Calu3 (cell line): ENCODE data around the gene RALBP1. TPM values are rescaled to one million over a fixed set of nuclear protein-coding genes. Genes with fewer than 3 reads are reported as not detected.

Experiments
- BruUV-seq: library from RNA; stranded (reverse); fragments of 400-500 nt; replicated peaks from 2 replicates; lab custom pipeline; 2021; lab: Mats Ljungman, UMichigan
- CTCF ChIA-PET: fragments of 300-600 bp; sonication (Branson Sonifier 250); formaldehyde crosslinking; loops from one replicate; lab custom pipeline; 2022; ENCODE audit warnings: antibody characterized with exemption; lab: Charles Lee
- DNase-seq: peaks from one replicate; pipeline ENCODE4 v3.0.0; 2022
- H3K27ac Mint-ChIP-seq: one replicate; pipeline ENCODE4 v1.8.0; 2022; ENCODE audit warnings: mixed read lengths; ENCODE audit not compliant: unreplicated experiment
- H3K27me3 Mint-ChIP-seq: one replicate; pipeline ENCODE4 v1.8.0; 2022; ENCODE audit warnings: mixed read lengths; ENCODE audit not compliant: unreplicated experiment
- H3K36me3 Mint-ChIP-seq: one replicate; pipeline ENCODE4 v1.8.0; 2022; ENCODE audit warnings: mild to moderate bottlenecking, moderate library complexity, mixed read lengths; ENCODE audit not compliant: insufficient read depth, unreplicated experiment
- H3K4me1 Mint-ChIP-seq: one replicate; pipeline ENCODE4 v1.8.0; 2022; ENCODE audit warnings: mild to moderate bottlenecking, low read depth, mixed read lengths; ENCODE audit not compliant: unreplicated experiment
- H3K4me3 Mint-ChIP-seq: one replicate; pipeline ENCODE4 v1.8.0; 2022; ENCODE audit warnings: mild to moderate bottlenecking, low read depth, moderate library complexity, mixed read lengths; ENCODE audit not compliant: unreplicated experiment
- H3K9me3 Mint-ChIP-seq: one replicate; pipeline ENCODE4 v1.8.0; 2022; ENCODE audit warnings: low read depth, mixed read lengths; ENCODE audit not compliant: unreplicated experiment
- intact Hi-C: fragments of 100-400 bp; cut with micrococcal nuclease; formaldehyde crosslinking; loops from one replicate; pipeline ENCODE4 v1.10.0; 2022; ENCODE audit not compliant: unreplicated experiment
- total RNA-seq: library from RNA; stranded (reverse); gene quantifications from 2 replicates; pipeline ENCODE4 v1.2.3, GENCODE V29; 2022
- TF ChIP-seq, protein P1 (sequence below): fragments of 200-600 bp; IDR thresholded peaks from one replicate; pipeline ENCODE4 v1.8.0; 2022; ENCODE audit warnings: antibody characterized with exemption; ENCODE audit not compliant: unreplicated experiment

RALBP1 gene
- total RNA-seq, 1 experiment from 2014 or later, result 65.8 TPM

GRCh38 chr18:9488538-9488937, 13.2 kb downstream of the RALBP1 start:
- no peak for DNase-seq
- CTCF ChIA-PET, result interaction anchor here (1.5 kb wide), 1 partner anchor 25 kb away, joined by 3 read pairs; no protein-coding TSS in a partner anchor
- no peaks in the 10 kb centered on the region for H3K27me3 Mint-ChIP-seq
- intact Hi-C loops, result no loop called here
- BruUV-seq, result no TSS peak
- TF ChIP-seq, protein P1, sequence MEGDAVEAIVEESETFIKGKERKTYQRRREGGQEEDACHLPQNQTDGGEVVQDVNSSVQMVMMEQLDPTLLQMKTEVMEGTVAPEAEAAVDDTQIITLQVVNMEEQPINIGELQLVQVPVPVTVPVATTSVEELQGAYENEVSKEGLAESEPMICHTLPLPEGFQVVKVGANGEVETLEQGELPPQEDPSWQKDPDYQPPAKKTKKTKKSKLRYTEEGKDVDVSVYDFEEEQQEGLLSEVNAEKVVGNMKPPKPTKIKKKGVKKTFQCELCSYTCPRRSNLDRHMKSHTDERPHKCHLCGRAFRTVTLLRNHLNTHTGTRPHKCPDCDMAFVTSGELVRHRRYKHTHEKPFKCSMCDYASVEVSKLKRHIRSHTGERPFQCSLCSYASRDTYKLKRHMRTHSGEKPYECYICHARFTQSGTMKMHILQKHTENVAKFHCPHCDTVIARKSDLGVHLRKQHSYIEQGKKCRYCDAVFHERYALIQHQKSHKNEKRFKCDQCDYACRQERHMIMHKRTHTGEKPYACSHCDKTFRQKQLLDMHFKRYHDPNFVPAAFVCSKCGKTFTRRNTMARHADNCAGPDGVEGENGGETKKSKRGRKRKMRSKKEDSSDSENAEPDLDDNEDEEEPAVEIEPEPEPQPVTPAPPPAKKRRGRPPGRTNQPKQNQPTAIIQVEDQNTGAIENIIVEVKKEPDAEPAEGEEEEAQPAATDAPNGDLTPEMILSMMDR, result no peak
- no peak overlapping the region for H3K4me3 Mint-ChIP-seq
- no peak overlapping the region for H3K27ac Mint-ChIP-seq
- H3K9me3 Mint-ChIP-seq, result peaks cover 3% of the 10 kb centered on the region
- H3K36me3 Mint-ChIP-seq, result peaks cover 15% of the 10 kb centered on the region
- no peaks in the 10 kb centered on the region for H3K4me1 Mint-ChIP-seq

GRCh38 chr18:9494778-9495331, 19.5 kb downstream of the RALBP1 start:
- Mint-ChIP-seq H3K27me3 (no peaks in the 10 kb centered on the region), H3K4me1 (peaks cover 27% of the 10 kb centered on the region), H3K27ac (no peak overlapping the region), H3K4me3 (no peak overlapping the region), H3K9me3 (peaks cover 3% of the 10 kb centered on the region), H3K36me3 (peaks cover 10% of the 10 kb centered on the region)
- CTCF ChIA-PET, result interaction anchor here (0.6 kb wide), 1 partner anchor 63 kb away, joined by 4 read pairs; no protein-coding TSS in a partner anchor
- TF ChIP-seq, protein P1, result no peak
- no peak for DNase-seq
- BruUV-seq, result no TSS peak
- intact Hi-C loops, result no loop called here

DNA sequence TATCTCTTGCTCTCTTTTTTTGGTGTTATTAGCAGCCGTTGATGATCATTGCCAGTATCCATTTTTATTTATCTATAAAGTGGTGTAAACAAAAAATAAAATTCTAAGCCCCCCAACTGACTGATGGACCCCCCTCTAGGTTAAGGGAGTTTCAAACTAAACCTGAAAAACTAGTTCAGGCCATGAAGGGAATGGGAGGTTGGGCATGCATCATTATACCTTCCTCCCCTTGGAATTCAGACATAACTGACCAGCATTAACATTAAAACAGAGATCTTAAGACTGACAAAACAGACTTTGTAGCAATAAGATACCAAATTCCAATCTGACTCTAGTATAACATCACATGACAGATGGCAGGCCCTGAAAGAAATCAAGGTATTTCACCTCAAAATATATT, 20.2 kb downstream of the RALBP1 start:
- intact Hi-C loops, result no loop called here
- Mint-ChIP-seq H3K4me1 (peaks cover 28% of the 10 kb centered on the region), H3K36me3 (peaks cover 10% of the 10 kb centered on the region), H3K27ac (no peak overlapping the region), H3K4me3 (no peak overlapping the region), H3K9me3 (peaks cover 3% of the 10 kb centered on the region), H3K27me3 (no peaks in the 10 kb centered on the region)
- no peak for DNase-seq
- no TSS peak for BruUV-seq
- TF ChIP-seq, protein P1, result no peak
- CTCF ChIA-PET, result interaction anchor here (0.6 kb wide), 1 partner anchor 63 kb away, joined by 4 read pairs; no protein-coding TSS in a partner anchor

GRCh38 chr18:9495916-9496705, 20.8 kb downstream of the RALBP1 start:
- CTCF ChIA-PET, result no interaction called here
- Mint-ChIP-seq H3K9me3 (peaks cover 3% of the 10 kb centered on the region), H3K4me3 (no peak overlapping the region), H3K27ac (no peak overlapping the region), H3K4me1 (peaks cover 35% of the 10 kb centered on the region), H3K27me3 (no peaks in the 10 kb centered on the region), H3K36me3 (peaks cover 5% of the 10 kb centered on the region)
- intact Hi-C loops, result no loop called here
- no peak for DNase-seq
- TF ChIP-seq, protein P1, result no peak
- no TSS peak for BruUV-seq
